K562 (cell line): ENCODE data around the gene PDZRN3. TPM values are rescaled to one million over a fixed set of nuclear protein-coding genes. Genes with fewer than 3 reads are reported as not detected.

ENCODE experiments used
- HMG20A ChIP-seq: fragments of 450-650 bp; formaldehyde crosslinking; conservative IDR thresholded peaks from 2 replicates; pipeline ENCODE4 v1.4.0; 2020; ENCODE audit warnings: mild to moderate bottlenecking, mixed read lengths
- MBD2 ChIP-seq: sonication (generic); IDR thresholded peaks from 2 replicates; pipeline ENCODE4 v1.6.1; 2016; ENCODE audit warnings: low read depth, borderline replicate concordance
- RREB1 ChIP-seq: fragments of 250-450 bp; sonication (Bioruptor Pico); IDR thresholded peaks from 2 replicates; pipeline ENCODE4 v1.4.0; 2020
- RUNX1 ChIP-seq: sonication (generic); IDR thresholded peaks from 2 replicates; pipeline ENCODE4 v1.6.1; 2016; ENCODE audit warnings: antibody characterized with exemption, low read depth
- SMAD4 ChIP-seq: fragments of 250-450 bp; sonication (Bioruptor Pico); conservative IDR thresholded peaks from 2 replicates; pipeline ENCODE4 v1.8.0; 2021; ENCODE audit warnings: inconsistent platforms, mild to moderate bottlenecking, moderate library complexity
- SMARCE1 ChIP-seq: fragments of 450-650 bp; IDR thresholded peaks from 2 replicates; pipeline ENCODE4 v1.7.1; 2016; ENCODE audit warnings: mild to moderate bottlenecking
- ZBTB49 ChIP-seq: sonication (generic); formaldehyde crosslinking; IDR thresholded peaks from 2 replicates; pipeline ENCODE4 v1.8.0; 2022; ENCODE audit warnings: missing genetic modification reagents, mild to moderate bottlenecking, borderline replicate concordance
- ZNF398 ChIP-seq: fragments of 250-450 bp; sonication (Bioruptor Pico); IDR thresholded peaks from 2 replicates; pipeline ENCODE4 v1.8.0; 2021; ENCODE audit warnings: moderate library complexity, mild to moderate bottlenecking, inconsistent platforms
- ZNF609 ChIP-seq: sonication (generic); formaldehyde crosslinking; IDR thresholded peaks from 2 replicates; pipeline ENCODE4 v1.8.1; 2023; ENCODE audit warnings: missing genetic modification reagents, mild to moderate bottlenecking, borderline replicate concordance
- ZSCAN32 ChIP-seq: fragments of 450-650 bp; formaldehyde crosslinking; IDR thresholded peaks from 2 replicates; pipeline ENCODE4 v1.4.0; 2020; ENCODE audit warnings: mild to moderate bottlenecking, moderate library complexity
- polyA plus RNA-seq, 8 experiments: library from polyadenylated mRNA; depleted of rRNA in 4 of 8; stranded (reverse) in 5 of 8; unstranded in 3 of 8; fragments of >200 nt; fragmentation: Nextera tagmentation in 2 of 8; fragmentation: Illumina TruSeq in 1 of 8; extraction: Ambion mirVana in 2 of 8; extraction: Trizol in 1 of 8; gene quantifications; 2 replicates each; pipeline versions ENCODE4 v1.2.1 to v1.2.3, GENCODE V29; 2011 to 2014; ENCODE audit warnings: inconsistent platforms in 1 of 8, missing spikeins in 1 of 8
- total RNA-seq, 7 experiments: library from RNA; depleted of rRNA in 6 of 7; stranded (reverse); fragments of >200 nt in 6 of 7; fragmentation: Illumina TruSeq in 2 of 7; extraction: Trizol in 2 of 7; gene quantifications; 2 replicates each; pipeline versions ENCODE4 v1.2.1 to v1.2.3, GENCODE V29; 2011 to 2021; ENCODE audit warnings: low replicate concordance in 1 of 7

PDZRN3 gene
- total and polyA plus RNA-seq, 9 of the 15 experiments (the other 6 are each of a cell fraction or from before 2014, with no cell fraction given), result 0.16 TPM; not detected in 8

- TF ChIP-seq ZNF609 (CRISPR knock-in tag) (no peak), MBD2 (no peak), RREB1 (CRISPR knock-in tag) (no peak), ZNF398 (CRISPR knock-in tag) (no peak), ZSCAN32 (CRISPR knock-in tag) (no peak), SMAD4 (no peak), SMARCE1 (no peak), HMG20A (CRISPR knock-in tag) (no peak), ZBTB49 (CRISPR knock-in tag) (no peak), RUNX1 (no peak)
Measured at GRCh38 chr3:73479325-73479724, 145.4 kb downstream of the PDZRN3 start (continued).
